ENCODE measurements around the gene CACNB1.

- TF ChIP-seq MZF1 (CRISPR knock-in tag; IDR thresholded peaks at IDR 0.05; ENCODE audit: borderline replicate concordance) (no peak), KLF16 (CRISPR knock-in tag; IDR thresholded peaks at IDR 0.05) (no peak), ZFP36 (IDR thresholded peaks at IDR 0.05; ENCODE audit: borderline replicate concordance, low read depth, low read length, partially characterized antibody) (no peak), PPARG (CRISPR knock-in tag; conservative IDR thresholded peaks at IDR 0.05) (no peak)
These were observed 73.8 kb downstream of the CACNB1 start for GRCh38 chr17:39123627-39124026.
